ENCODE data around the gene IL15RA. TPM values are rescaled to one million over a fixed set of nuclear protein-coding genes. Genes with fewer than 3 reads are reported as not detected.

IL15RA gene
- total RNA-seq, 1 experiment from 2014 or later = 15.5 TPM

DNA sequence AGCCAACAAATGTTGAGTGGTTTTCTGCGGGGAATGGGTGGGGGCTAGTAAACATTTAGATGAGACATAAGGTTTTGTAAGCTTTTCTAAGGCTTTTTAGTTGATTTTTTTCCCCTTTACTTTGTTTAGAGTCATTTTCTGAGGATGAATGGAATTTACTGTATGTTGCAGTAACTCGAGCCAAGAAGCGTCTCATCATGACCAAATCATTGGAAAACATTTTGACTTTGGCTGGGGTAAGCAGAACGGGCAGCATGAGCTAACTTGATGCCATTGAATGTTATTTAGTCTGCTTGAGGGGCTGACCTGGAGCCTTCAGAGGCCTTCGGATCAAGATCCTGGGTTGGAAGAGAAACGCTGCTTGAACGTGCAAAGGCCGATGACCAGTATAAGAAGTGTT, 50.0 kb downstream of the IL15RA start:
- Histone ChIP-seq H3K4me2 (no peak overlapping the region), H3K27ac (no peak overlapping the region), H2AFZ (no peak overlapping the region), H3K9me3 (ENCODE audit: insufficient read depth, low read depth) (no peaks in the 10 kb centered on the region), H3K36me3 (ENCODE audit: low read depth) (peaks cover 3% of the 10 kb centered on the region; the same call in 1 of the 2 replicates), H3K79me2 (ENCODE audit: low read depth) (no peaks in the 10 kb centered on the region), H3K27me3 (ENCODE audit: insufficient read depth, low read depth) (no peaks in the 10 kb centered on the region), H3K4me3 (no peak overlapping the region), H3K9me2 (ENCODE audit: insufficient read depth) (no peaks in the 10 kb centered on the region), H3F3A (ENCODE audit: insufficient read depth, low read depth) (no peaks in the 10 kb centered on the region), H4K20me1 (ENCODE audit: insufficient read depth) (no peaks in the 10 kb centered on the region), H3K4me1 (replicated peaks; ENCODE audit: insufficient read depth) (no peaks in the 10 kb centered on the region)
- intact Hi-C loops (cut with micrococcal nuclease; ENCODE audit: unreplicated experiment) = no loop called here
- no peak for DNase-seq
- no peak for TF ChIP-seq EZH2 (IDR thresholded peaks at IDR 0.05; ENCODE audit: low read depth)
- TF ChIP-seq CTCF (conservative IDR thresholded peaks at IDR 0.05) = no peak
- no TSS peak for BruUV-seq (replicated peaks)
- POLR2A ChIA-PET (ENCODE audit: unreplicated experiment) = no interaction called here
- CTCF ChIA-PET = no interaction called here

GRCh38 chr10:5924889-5925288, 52.5 kb downstream of the IL15RA start:
- DNase-seq = no peak
- no TSS peak for BruUV-seq (replicated peaks)
- Histone ChIP-seq H4K20me1 (ENCODE audit: insufficient read depth) (no peaks in the 10 kb centered on the region), H3K36me3 (ENCODE audit: low read depth) (no peaks in the 10 kb centered on the region; the same call in 1 of the 2 replicates), H3K9me3 (ENCODE audit: insufficient read depth, low read depth) (no peaks in the 10 kb centered on the region), H3K9me2 (ENCODE audit: insufficient read depth) (no peaks in the 10 kb centered on the region), H3K79me2 (ENCODE audit: low read depth) (no peaks in the 10 kb centered on the region), H3K4me2 (no peak overlapping the region), H3K4me1 (replicated peaks; ENCODE audit: insufficient read depth) (no peaks in the 10 kb centered on the region), H2AFZ (no peak overlapping the region), H3K4me3 (no peak overlapping the region), H3F3A (ENCODE audit: insufficient read depth, low read depth) (no peaks in the 10 kb centered on the region), H3K27ac (no peak overlapping the region), H3K27me3 (ENCODE audit: insufficient read depth, low read depth) (no peaks in the 10 kb centered on the region)
- ChIA-PET CTCF (no interaction called here), POLR2A (ENCODE audit: unreplicated experiment) (no interaction called here)
- TF ChIP-seq CTCF (conservative IDR thresholded peaks at IDR 0.05) = no peak
- no peak for TF ChIP-seq EZH2 (IDR thresholded peaks at IDR 0.05; ENCODE audit: low read depth)
- intact Hi-C loops (cut with micrococcal nuclease; ENCODE audit: unreplicated experiment) = no loop called here

- Histone ChIP-seq H3K27me3 (ENCODE audit: insufficient read depth, low read depth) (no peaks in the 10 kb centered on the region), H3K27ac (no peak overlapping the region), H3K36me3 (ENCODE audit: low read depth) (no peaks in the 10 kb centered on the region), H4K20me1 (ENCODE audit: insufficient read depth) (no peaks in the 10 kb centered on the region), H3K4me1 (replicated peaks; ENCODE audit: insufficient read depth) (no peaks in the 10 kb centered on the region), H2AFZ (no peak overlapping the region), H3K4me3 (no peak overlapping the region), H3K9me2 (ENCODE audit: insufficient read depth) (no peaks in the 10 kb centered on the region), H3F3A (ENCODE audit: insufficient read depth, low read depth) (no peaks in the 10 kb centered on the region), H3K4me2 (no peak overlapping the region), H3K9me3 (ENCODE audit: insufficient read depth, low read depth) (no peaks in the 10 kb centered on the region), H3K79me2 (ENCODE audit: low read depth) (no peaks in the 10 kb centered on the region)
- intact Hi-C loops (cut with micrococcal nuclease; ENCODE audit: unreplicated experiment) = no loop called here
- DNase-seq = no peak
- TF ChIP-seq EZH2 (IDR thresholded peaks at IDR 0.05; ENCODE audit: low read depth) = no peak
- TF ChIP-seq CTCF (conservative IDR thresholded peaks at IDR 0.05) = no peak
- ChIA-PET CTCF (no interaction called here), POLR2A (ENCODE audit: unreplicated experiment) (no interaction called here)
- BruUV-seq (replicated peaks) = no TSS peak
These were observed 55.6 kb downstream of the IL15RA start for GRCh38 chr10:5921746-5922145.
